ENCODE results near the gene AASDH.

DNA sequence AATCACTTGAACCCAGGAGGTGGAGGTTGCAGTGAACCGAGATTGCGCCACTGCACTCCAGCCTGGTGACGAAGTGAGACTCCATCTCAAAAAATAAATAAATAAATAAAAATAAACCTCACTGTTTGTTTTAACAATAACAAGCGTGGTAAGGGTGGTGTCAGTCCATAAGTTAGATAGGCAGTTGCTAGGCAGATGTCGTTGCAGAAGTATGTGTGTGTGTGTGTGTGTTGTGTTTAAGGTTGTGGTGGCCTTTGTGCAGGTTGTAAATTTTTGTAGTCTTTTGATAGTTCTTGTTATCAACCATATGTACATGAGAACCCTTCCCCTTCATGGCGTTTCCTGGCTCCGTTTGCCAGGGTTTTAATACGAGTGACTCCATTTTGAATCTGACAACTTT is 4.0 kb upstream of the AASDH start:
- no peak for TF ChIP-seq POLR2A (IDR thresholded peaks at IDR 0.05)
- TF ChIP-seq, protein P1, sequence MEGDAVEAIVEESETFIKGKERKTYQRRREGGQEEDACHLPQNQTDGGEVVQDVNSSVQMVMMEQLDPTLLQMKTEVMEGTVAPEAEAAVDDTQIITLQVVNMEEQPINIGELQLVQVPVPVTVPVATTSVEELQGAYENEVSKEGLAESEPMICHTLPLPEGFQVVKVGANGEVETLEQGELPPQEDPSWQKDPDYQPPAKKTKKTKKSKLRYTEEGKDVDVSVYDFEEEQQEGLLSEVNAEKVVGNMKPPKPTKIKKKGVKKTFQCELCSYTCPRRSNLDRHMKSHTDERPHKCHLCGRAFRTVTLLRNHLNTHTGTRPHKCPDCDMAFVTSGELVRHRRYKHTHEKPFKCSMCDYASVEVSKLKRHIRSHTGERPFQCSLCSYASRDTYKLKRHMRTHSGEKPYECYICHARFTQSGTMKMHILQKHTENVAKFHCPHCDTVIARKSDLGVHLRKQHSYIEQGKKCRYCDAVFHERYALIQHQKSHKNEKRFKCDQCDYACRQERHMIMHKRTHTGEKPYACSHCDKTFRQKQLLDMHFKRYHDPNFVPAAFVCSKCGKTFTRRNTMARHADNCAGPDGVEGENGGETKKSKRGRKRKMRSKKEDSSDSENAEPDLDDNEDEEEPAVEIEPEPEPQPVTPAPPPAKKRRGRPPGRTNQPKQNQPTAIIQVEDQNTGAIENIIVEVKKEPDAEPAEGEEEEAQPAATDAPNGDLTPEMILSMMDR (IDR thresholded peaks at IDR 0.05) = no peak
